TTC549 (cell line): Measurements from ENCODE around the gene CLRN3.

Source experiments
- FAIRE-seq: peaks from 2 replicates; lab custom pipeline; 2012; peaks lifted over from hg19 to GRCh38; lab: Jason Lieb, UNC

CLRN3 gene, protein sequence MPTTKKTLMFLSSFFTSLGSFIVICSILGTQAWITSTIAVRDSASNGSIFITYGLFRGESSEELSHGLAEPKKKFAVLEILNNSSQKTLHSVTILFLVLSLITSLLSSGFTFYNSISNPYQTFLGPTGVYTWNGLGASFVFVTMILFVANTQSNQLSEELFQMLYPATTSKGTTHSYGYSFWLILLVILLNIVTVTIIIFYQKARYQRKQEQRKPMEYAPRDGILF

DNA sequence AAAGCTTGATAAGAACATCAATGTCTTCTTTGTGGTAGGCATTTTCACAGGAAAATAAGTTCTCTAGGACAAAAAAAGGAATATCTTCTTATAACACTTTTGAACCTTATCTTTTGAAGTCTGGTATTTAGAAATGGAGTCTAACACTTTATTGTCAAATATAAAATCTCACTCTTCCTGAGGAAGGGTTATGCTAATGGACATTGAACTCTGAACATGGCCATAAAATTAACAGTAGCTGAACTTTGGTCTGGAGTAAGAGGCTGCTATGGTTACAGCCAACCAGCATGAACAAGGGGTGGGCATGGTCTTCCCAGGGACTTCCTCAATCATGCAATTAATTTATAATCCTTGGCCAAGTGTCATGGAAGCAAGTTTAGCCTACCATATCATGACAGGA, at the start of gene CLRN3:
TSS of gene CLRN3 (minus strand) at position 199 of the 400 bp plus-strand sequence. CDS start at position 42, 157 bp downstream.
- FAIRE-seq = no peak

GRCh38 chr10:127940866-127941640, 48.3 kb upstream of the CLRN3 start:
- FAIRE-seq = no peak

DNA sequence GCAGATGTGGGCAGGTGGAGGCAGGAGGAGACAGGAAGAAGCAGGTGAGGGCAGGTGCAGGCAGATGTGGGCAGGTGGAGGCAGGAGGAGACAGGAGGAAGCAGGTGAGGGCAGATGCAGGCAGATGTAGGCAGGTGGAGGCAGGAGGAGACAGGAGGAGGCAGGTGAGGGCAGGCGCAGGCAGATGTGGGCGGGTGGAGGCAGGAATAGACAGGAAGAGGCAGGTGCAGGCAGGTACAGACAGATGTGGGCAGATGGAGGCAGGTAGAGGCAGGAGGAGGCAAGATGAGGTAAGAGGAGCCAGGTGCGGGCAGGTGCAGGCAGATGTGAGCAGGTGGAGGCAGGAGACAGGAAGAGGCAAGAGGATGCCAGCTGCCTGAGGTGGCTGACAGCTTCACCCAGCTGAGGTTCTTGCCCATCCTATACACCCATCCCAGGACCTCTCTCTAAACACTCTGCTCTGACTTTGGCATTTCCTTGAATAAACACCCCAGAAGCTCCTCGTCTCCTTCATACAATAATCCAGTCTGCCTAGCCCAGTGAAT, 47.1 kb upstream of the CLRN3 start:
- FAIRE-seq = no peak

DNA sequence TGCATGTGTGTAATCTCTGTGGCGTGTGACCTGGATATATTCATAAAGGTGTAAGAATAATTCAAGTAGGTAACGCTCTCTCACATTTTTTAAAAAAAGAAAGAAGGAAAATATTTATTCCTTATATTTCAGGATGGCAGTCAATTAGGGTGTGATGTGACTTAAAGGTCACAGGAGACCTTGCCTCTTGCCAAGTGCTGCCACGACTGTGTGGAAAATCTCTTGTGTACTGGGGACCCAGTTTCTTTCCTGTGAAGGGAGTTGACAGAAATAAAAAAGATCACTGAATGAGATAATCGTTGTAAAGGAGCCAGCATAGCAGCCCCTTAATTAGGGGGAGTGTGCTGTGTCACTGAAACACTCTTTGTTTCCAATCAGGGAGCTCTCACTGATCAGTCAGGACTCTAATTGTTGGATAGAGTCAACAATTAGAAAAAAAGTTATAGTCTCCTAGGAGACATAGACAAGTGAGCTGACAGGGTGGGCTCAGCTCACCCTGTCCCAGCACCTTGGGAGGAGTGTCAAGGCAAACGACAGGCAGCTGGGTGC, 45.2 kb upstream of the CLRN3 start:
- no peak for FAIRE-seq

- no peak for FAIRE-seq
Measured at GRCh38 chr10:127937069-127937468, 44.3 kb upstream of the CLRN3 start.

DNA sequence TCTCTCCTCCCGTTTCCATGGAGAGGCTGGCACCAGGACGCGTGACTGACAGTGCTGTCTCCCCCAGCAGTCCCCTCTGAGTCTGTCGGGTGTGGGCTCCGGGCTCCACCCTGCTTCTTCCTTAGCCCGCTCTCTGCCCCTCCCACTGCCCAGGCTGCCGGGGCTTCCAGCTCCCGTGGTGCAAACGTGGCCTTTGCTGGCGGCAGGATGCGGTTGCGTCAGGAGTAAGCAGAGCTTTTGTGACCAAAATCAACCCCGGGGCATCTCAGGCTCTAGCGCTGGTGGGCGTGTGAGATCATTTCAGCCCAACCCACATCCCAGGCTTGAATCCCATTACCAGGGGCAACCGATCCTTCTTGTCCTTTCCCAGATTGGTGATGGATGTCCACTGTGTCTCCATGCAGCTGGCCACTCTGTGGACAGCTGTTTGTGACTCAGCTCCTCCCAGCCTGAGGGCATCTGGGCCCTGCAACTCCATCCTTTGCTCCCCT, 42.4 kb upstream of the CLRN3 start:
- no peak for FAIRE-seq

GRCh38 chr10:127934383-127934782, 41.6 kb upstream of the CLRN3 start:
- FAIRE-seq = no peak

- no peak for FAIRE-seq
Measured at GRCh38 chr10:127933271-127933670, 40.5 kb upstream of the CLRN3 start.

- no peak for FAIRE-seq
Measured at GRCh38 chr10:127932521-127933270, 40.0 kb upstream of the CLRN3 start.

DNA sequence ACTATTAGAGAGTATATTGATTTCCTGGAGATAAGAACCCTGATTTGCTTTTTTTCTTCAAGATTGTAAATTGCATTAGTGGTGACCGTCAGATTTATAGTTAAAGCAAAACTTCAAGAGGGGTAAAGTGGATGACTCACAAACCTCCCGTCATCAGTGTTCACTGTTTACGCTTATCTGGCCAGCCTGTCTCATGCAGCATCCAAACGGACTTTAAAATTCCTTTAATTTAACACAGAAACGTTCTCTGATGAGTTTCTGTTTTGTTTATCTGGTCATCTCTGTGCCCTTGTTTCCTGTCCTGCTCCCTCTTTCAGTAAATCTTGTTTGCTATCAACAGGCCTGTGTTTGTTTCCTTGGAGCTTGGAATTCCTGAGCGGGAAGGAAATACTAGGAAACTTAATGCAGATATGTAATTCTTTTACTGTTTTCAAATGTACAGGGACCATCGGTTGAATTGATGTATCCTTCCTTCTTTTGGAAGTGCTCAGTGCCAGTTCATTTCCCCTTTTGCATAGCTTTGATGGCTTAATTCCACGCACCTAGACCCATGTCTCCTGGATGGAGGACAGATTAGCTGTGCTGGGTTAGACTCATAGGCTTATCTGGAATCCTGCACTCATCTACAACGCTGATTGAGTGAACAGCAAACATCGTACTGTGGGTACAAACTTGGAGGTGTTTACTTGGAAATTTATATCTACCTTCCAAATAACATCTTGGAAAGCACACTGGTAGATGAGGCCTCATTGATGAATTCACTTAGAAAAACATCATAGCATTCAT, 35.5 kb upstream of the CLRN3 start:
- no peak for FAIRE-seq

- FAIRE-seq = no peak
Measured at GRCh38 chr10:127926455-127926854, 33.7 kb upstream of the CLRN3 start.

DNA sequence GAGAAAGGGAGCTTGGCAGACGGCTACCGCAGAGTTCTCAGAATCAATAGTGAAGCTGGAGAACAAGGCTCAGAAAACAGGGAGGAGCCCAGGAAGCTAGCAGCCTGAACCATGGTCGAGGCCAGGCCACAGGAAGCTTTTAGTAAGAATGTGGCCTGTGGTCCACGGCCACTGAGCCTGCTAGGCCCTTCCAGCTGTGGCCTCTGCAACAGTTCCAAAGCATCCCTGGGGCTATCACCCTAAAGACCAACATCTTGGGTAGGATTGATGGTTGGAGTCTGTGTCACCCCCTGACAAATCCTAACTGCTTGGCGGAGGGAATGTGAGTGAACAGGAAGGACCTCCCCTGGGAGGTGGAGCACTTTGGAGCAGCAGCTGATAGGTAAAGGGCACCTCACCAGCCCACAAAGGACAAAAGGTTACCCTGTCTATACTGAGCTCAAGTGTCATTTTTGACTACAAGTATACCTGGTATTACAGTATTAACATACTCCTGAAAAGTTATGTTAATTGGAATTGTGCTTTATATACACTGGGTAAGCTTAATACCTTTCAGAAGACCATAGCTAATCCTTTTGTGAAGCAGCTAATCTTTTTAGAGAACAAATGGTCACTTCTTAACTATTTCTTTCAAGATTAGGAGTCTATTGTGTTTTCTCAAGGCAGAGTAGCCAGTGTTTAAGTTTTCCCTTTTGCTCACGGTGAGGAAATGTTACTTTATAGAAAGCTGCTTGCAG, 32.9 kb upstream of the CLRN3 start:
- no peak for FAIRE-seq

GRCh38 chr10:127923646-127924045, 30.9 kb upstream of the CLRN3 start:
- no peak for FAIRE-seq

- FAIRE-seq = no peak
Measured at GRCh38 chr10:127922675-127923366, 30.1 kb upstream of the CLRN3 start.

- FAIRE-seq = no peak
Measured at GRCh38 chr10:127922206-127922605, 29.5 kb upstream of the CLRN3 start.

DNA sequence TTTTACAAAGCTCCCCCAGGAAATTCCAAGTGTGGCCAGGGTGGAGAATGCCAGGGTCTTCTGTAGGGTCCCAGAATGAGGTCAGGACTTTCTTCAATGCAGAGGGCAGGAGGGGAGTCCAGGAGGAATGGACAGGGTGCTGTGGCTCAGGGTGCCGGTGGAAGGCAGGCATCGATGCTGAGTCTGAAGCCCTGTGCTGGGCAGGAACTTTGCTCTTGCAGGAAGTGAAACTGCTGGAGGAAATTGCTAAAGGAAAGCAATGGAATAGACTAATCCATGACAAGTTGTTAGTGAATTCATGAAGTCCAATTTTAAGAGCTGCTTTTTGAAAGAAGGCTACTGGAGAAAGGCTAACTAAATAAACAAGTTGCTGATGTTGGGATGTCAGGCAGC, 29.0 kb upstream of the CLRN3 start:
- no peak for FAIRE-seq

DNA sequence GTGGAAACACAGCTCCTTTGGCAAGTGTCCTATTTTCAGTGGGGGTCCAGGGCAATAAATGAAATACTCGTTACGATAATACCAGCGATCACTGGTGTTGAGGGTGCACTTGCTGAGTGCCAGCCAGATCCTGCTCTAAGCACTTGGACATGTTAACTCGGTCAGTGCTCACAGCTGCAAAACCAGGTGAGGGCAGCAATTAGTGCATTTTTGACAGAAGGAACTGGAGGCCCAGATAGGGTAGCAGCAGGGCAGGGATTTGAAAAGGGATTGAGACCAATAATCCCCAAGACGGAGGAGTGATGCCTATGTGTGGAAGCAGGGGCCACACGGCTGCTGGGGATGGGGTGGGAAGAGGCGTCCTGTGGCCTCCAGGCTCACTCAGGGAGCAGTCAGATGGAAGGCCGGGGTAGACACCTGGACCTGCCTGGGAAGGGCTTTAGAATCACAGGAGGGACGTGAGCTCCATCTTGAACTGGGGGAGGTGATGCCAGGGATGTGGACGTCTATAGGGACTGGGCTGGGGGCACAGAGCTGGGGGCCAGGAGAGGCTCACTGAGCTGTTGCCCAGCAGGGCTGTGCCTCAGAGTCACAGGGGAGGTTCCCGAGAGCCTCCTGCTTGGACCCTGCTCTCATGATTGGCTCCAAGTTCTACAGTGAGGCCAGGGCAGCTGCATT, 28.5 kb upstream of the CLRN3 start:
- FAIRE-seq = no peak

DNA sequence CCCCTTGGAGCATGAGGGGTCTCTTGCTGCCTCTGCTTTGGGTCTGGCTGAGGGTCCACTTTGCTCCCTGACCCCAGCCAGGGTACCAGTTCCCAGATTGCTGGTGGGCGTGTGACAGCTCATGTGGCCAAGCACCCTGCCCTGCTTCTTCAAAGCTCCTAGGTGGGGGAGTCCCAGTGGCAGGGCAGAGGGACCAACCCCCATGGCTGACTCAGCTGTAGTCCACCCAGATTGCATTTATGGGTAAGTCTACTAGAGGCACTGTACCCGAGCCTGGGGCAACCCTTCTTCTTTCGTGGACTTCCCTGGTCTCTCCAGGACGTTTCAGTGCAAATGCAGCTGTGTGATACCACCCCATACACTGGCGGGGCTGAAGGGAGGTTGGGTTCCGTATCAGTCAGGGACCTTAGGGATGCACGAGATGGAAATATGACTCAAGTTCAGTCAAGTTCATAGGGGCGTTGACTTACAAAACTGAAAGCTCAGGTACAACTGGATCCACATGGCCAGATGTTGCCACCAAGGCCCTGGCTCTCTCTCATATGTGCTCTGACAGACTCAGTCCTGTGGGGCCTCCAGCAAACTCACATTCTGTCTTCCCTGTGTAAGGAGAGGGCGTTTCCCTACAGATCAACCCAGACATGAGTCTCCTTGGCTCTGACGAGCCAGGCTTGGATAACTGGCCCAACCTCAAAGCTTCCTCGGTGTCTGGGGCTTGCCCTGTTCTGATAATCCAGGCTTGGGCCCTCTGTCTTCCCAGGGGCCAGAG, 27.7 kb upstream of the CLRN3 start:
- no peak for FAIRE-seq
